HepG2 (cell line): ENCODE results near the gene IKZF4. TPM values are rescaled to one million over a fixed set of nuclear protein-coding genes. Genes with fewer than 3 reads are reported as not detected.
A peak's percentile ranks its signal among the peaks of the same experiment; 100 is the strongest.

ENCODE experiments used
- CEBPG ChIP-seq: IDR thresholded peaks from 2 replicates; pipeline ENCODE4 v1.6.1; 2016
- DPF2 ChIP-seq: sonication (generic); formaldehyde crosslinking; IDR thresholded peaks from 2 replicates; pipeline ENCODE4 v1.4.0; 2020; ENCODE audit warnings: mild to moderate bottlenecking, low read depth, missing genetic modification reagents, borderline replicate concordance
- HOXD1 ChIP-seq: sonication (generic); formaldehyde crosslinking; IDR thresholded peaks from 2 replicates; pipeline ENCODE4 v1.5.0; 2020; ENCODE audit warnings: missing genetic modification reagents
- KDM3A ChIP-seq: IDR thresholded peaks from 2 replicates; pipeline ENCODE4 v1.6.1; 2018; ENCODE audit warnings: low read depth, missing compliant biosample characterization
- KLF6 ChIP-seq: IDR thresholded peaks from 2 replicates; pipeline ENCODE4 v1.8.0; 2016; ENCODE audit warnings: missing biosample characterization, missing genetic modification reagents
- MED13 ChIP-seq: sonication (generic); formaldehyde crosslinking; IDR thresholded peaks from 2 replicates; pipeline ENCODE4 v1.5.0; 2020; ENCODE audit warnings: missing genetic modification reagents
- NCOA2 ChIP-seq: sonication (generic); formaldehyde crosslinking; IDR thresholded peaks from 2 replicates; pipeline ENCODE4 v1.8.0; 2022; ENCODE audit warnings: inconsistent platforms
- ZC3H4 ChIP-seq: sonication (generic); formaldehyde crosslinking; IDR thresholded peaks from 2 replicates; pipeline ENCODE4 v1.4.0; 2020; ENCODE audit warnings: missing genetic modification reagents, borderline replicate concordance
- ZFX ChIP-seq: sonication (generic); formaldehyde crosslinking; IDR thresholded peaks from 2 replicates; pipeline ENCODE4 v1.4.0; 2020; ENCODE audit warnings: mild to moderate bottlenecking, low read depth, missing genetic modification reagents, moderate library complexity
- ZMYM2 ChIP-seq: sonication (generic); formaldehyde crosslinking; IDR thresholded peaks from 2 replicates; pipeline ENCODE4 v1.8.0; 2022; ENCODE audit warnings: mild to moderate bottlenecking, missing genetic modification reagents
- ZNF205 ChIP-seq: IDR thresholded peaks from 2 replicates; pipeline ENCODE4 v1.6.1; 2018; ENCODE audit warnings: missing biosample characterization, missing genetic modification reagents
- ZNF7 ChIP-seq: IDR thresholded peaks from 2 replicates; pipeline ENCODE4 v1.6.1; 2016; ENCODE audit warnings: missing biosample characterization, missing genetic modification reagents
- ZNF891 ChIP-seq: sonication (generic); formaldehyde crosslinking; IDR thresholded peaks from 2 replicates; pipeline ENCODE4 v1.5.0; 2020; ENCODE audit warnings: mild to moderate bottlenecking, missing genetic modification reagents
- ZSCAN20 ChIP-seq: sonication (generic); formaldehyde crosslinking; IDR thresholded peaks from 2 replicates; pipeline ENCODE4 v1.4.0; 2020; ENCODE audit warnings: missing genetic modification reagents, mild to moderate bottlenecking, borderline replicate concordance
- polyA plus RNA-seq, 8 experiments: library from polyadenylated mRNA; depleted of rRNA in 3 of 8; stranded (reverse) in 7 of 8; unstranded in 1 of 8; fragments of >200 nt; fragmentation: Illumina TruSeq in 4 of 8; extraction: Trizol in 4 of 8; gene quantifications; 2 replicates each; pipeline versions ENCODE4 v1.2.1 to v1.2.3, GENCODE V29; 2011 to 2016; ENCODE audit warnings: low read depth in 4 of 8, missing spikeins in 1 of 8, mixed read lengths in 1 of 8; ENCODE audit not compliant: insufficient read depth in 1 of 8
- total RNA-seq, 5 experiments: library from RNA; depleted of rRNA; stranded (reverse); fragments of >200 nt; fragmentation: Illumina TruSeq; extraction: Trizol; gene quantifications; 2 replicates each; pipeline ENCODE4 v1.2.3, GENCODE V29; 2016; ENCODE audit warnings: low read depth in 1 of 5
- TF ChIP-seq, protein P1 (sequence below): sonication (generic); formaldehyde crosslinking; IDR thresholded peaks from 2 replicates; pipeline ENCODE4 v1.4.0; 2020; ENCODE audit warnings: missing genetic modification reagents, borderline replicate concordance
- TF ChIP-seq, protein P2 (sequence below): sonication (generic); formaldehyde crosslinking; IDR thresholded peaks from 2 replicates; pipeline ENCODE4 v1.4.0; 2020; ENCODE audit warnings: missing genetic modification reagents, borderline replicate concordance
- TF ChIP-seq, protein P3 (sequence below): IDR thresholded peaks from 2 replicates; pipeline ENCODE4 v1.6.1; 2016; ENCODE audit warnings: low read depth, missing genetic modification reagents, missing compliant biosample characterization
- TF ChIP-seq, protein P4 (sequence below): sonication (generic); formaldehyde crosslinking; IDR thresholded peaks from 2 replicates; pipeline ENCODE4 v1.8.1; 2023; ENCODE audit warnings: mild to moderate bottlenecking, missing genetic modification reagents

Gene IKZF4
- total and polyA plus RNA-seq, 2 of the 13 experiments (the other 11 are each of a cell fraction or from before 2014, with no cell fraction given) = 0.58 to 2.2 TPM

DNA sequence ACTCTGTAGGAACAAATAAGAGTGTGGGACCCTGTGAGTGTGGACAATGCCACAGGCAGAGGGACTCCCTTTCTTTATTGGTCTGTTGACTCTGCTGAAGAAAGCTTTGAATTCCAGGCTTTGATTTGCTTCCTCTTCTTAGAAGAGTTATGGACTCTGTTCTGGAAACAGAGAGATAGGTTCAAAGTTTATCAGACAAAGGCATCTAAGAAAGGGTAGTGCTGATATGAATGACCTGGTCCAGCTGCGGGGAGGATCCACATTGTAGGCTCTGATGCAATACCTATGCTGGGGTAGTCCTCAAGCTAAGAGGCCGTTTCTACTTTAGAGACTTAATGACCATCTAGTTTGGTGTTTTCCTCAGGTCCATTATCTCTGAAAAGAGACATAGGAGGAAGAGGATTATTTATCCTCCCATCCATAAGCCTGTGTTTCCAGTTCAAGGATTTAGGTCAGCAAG lies 10.7 kb upstream of the IKZF4 start (continued):
- TF ChIP-seq, protein P1, sequence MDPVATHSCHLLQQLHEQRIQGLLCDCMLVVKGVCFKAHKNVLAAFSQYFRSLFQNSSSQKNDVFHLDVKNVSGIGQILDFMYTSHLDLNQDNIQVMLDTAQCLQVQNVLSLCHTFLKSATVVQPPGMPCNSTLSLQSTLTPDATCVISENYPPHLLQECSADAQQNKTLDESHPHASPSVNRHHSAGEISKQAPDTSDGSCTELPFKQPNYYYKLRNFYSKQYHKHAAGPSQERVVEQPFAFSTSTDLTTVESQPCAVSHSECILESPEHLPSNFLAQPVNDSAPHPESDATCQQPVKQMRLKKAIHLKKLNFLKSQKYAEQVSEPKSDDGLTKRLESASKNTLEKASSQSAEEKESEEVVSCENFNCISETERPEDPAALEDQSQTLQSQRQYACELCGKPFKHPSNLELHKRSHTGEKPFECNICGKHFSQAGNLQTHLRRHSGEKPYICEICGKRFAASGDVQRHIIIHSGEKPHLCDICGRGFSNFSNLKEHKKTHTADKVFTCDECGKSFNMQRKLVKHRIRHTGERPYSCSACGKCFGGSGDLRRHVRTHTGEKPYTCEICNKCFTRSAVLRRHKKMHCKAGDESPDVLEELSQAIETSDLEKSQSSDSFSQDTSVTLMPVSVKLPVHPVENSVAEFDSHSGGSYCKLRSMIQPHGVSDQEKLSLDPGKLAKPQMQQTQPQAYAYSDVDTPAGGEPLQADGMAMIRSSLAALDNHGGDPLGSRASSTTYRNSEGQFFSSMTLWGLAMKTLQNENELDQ (CRISPR knock-in tag) = no peak
- TF ChIP-seq ZNF7 (CRISPR knock-in tag) (no peak), KLF6 (CRISPR knock-in tag) (no peak), NCOA2 (peak; percentile 68), DPF2 (CRISPR knock-in tag) (peak; percentile 83), KDM3A (CRISPR knock-in tag) (0 out of 2 replicates have a peak, but pooled peaks have one; percentile 34), ZSCAN20 (CRISPR knock-in tag) (no peak), ZNF205 (no peak), ZMYM2 (CRISPR knock-in tag) (peak; percentile 63; the same call in 1 of the 2 replicates), CEBPG (CRISPR knock-in tag) (peak; percentile 97), ZC3H4 (CRISPR knock-in tag) (no peak), MED13 (no peak), HOXD1 (CRISPR knock-in tag) (no peak; the same call in 1 of the 2 replicates), ZNF891 (CRISPR knock-in tag) (no peak), ZFX (CRISPR knock-in tag) (no peak; the same call in 1 of the 2 replicates)
- TF ChIP-seq, protein P2, sequence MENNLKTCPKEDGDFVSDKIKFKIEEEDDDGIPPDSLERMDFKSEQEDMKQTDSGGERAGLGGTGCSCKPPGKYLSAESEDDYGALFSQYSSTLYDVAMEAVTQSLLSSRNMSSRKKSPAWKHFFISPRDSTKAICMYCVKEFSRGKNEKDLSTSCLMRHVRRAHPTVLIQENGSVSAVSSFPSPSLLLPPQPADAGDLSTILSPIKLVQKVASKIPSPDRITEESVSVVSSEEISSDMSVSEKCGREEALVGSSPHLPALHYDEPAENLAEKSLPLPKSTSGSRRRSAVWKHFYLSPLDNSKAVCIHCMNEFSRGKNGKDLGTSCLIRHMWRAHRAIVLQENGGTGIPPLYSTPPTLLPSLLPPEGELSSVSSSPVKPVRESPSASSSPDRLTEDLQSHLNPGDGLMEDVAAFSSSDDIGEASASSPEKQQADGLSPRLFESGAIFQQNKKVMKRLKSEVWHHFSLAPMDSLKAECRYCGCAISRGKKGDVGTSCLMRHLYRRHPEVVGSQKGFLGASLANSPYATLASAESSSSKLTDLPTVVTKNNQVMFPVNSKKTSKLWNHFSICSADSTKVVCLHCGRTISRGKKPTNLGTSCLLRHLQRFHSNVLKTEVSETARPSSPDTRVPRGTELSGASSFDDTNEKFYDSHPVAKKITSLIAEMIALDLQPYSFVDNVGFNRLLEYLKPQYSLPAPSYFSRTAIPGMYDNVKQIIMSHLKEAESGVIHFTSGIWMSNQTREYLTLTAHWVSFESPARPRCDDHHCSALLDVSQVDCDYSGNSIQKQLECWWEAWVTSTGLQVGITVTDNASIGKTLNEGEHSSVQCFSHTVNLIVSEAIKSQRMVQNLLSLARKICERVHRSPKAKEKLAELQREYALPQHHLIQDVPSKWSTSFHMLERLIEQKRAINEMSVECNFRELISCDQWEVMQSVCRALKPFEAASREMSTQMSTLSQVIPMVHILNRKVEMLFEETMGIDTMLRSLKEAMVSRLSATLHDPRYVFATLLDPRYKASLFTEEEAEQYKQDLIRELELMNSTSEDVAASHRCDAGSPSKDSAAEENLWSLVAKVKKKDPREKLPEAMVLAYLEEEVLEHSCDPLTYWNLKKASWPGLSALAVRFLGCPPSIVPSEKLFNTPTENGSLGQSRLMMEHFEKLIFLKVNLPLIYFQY = no peak
- TF ChIP-seq, protein P3, sequence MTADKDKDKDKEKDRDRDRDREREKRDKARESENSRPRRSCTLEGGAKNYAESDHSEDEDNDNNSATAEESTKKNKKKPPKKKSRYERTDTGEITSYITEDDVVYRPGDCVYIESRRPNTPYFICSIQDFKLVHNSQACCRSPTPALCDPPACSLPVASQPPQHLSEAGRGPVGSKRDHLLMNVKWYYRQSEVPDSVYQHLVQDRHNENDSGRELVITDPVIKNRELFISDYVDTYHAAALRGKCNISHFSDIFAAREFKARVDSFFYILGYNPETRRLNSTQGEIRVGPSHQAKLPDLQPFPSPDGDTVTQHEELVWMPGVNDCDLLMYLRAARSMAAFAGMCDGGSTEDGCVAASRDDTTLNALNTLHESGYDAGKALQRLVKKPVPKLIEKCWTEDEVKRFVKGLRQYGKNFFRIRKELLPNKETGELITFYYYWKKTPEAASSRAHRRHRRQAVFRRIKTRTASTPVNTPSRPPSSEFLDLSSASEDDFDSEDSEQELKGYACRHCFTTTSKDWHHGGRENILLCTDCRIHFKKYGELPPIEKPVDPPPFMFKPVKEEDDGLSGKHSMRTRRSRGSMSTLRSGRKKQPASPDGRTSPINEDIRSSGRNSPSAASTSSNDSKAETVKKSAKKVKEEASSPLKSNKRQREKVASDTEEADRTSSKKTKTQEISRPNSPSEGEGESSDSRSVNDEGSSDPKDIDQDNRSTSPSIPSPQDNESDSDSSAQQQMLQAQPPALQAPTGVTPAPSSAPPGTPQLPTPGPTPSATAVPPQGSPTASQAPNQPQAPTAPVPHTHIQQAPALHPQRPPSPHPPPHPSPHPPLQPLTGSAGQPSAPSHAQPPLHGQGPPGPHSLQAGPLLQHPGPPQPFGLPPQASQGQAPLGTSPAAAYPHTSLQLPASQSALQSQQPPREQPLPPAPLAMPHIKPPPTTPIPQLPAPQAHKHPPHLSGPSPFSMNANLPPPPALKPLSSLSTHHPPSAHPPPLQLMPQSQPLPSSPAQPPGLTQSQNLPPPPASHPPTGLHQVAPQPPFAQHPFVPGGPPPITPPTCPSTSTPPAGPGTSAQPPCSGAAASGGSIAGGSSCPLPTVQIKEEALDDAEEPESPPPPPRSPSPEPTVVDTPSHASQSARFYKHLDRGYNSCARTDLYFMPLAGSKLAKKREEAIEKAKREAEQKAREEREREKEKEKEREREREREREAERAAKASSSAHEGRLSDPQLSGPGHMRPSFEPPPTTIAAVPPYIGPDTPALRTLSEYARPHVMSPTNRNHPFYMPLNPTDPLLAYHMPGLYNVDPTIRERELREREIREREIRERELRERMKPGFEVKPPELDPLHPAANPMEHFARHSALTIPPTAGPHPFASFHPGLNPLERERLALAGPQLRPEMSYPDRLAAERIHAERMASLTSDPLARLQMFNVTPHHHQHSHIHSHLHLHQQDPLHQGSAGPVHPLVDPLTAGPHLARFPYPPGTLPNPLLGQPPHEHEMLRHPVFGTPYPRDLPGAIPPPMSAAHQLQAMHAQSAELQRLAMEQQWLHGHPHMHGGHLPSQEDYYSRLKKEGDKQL (CRISPR knock-in tag) = 0 out of 2 replicates have a peak, but pooled peaks have one; percentile 17
- TF ChIP-seq, protein P4, sequence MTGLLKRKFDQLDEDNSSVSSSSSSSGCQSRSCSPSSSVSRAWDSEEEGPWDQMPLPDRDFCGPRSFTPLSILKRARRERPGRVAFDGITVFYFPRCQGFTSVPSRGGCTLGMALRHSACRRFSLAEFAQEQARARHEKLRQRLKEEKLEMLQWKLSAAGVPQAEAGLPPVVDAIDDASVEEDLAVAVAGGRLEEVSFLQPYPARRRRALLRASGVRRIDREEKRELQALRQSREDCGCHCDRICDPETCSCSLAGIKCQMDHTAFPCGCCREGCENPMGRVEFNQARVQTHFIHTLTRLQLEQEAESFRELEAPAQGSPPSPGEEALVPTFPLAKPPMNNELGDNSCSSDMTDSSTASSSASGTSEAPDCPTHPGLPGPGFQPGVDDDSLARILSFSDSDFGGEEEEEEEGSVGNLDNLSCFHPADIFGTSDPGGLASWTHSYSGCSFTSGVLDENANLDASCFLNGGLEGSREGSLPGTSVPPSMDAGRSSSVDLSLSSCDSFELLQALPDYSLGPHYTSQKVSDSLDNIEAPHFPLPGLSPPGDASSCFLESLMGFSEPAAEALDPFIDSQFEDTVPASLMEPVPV (CRISPR knock-in tag) = no peak
